Panc1 (cell line): ENCODE measurements around the gene HABP2.

Experiments used
- POLR2AphosphoS5 ChIP-seq: IDR thresholded peaks from 2 replicates; pipeline ENCODE4 v1.6.1; 2012; ENCODE audit warnings: mild to moderate bottlenecking, low read depth, low read length, moderate library complexity
- SIN3A ChIP-seq: IDR thresholded peaks from 2 replicates; pipeline ENCODE4 v1.6.1; 2012; ENCODE audit warnings: low read depth, mild to moderate bottlenecking, low read length, moderate library complexity, borderline replicate concordance; ENCODE audit not compliant: insufficient read depth
- TCF7L2 ChIP-seq: IDR thresholded peaks from 2 replicates; pipeline ENCODE4 v1.6.1; 2011; ENCODE audit warnings: mild to moderate bottlenecking, low read depth, low read length, inconsistent platforms
- TF ChIP-seq, protein P1 (sequence below): fragments of 450-650 bp; IDR thresholded peaks from 2 replicates; pipeline ENCODE4 v1.5.1; 2017; ENCODE audit warnings: mild to moderate bottlenecking

DNA sequence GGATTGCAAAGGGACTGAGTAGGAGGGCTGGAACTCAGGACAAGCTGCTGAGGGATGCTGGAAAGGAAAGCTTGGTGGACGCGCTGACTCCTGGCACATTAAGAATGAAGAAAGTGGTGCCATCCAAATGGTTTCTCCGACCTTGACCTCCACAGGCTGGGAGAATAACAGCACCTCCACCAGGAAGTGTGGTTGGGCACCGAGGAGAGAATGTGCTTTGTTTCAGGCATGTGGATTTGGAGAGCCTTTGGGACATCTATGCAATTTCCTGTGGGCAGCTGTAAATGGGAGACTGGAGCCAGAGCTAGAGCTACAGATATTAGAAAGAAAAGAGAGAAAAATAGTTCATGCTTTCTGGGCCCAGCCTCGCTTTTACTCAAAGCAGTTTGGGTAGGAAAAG is 29.8 kb upstream of the HABP2 start:
- TF ChIP-seq, protein P1, sequence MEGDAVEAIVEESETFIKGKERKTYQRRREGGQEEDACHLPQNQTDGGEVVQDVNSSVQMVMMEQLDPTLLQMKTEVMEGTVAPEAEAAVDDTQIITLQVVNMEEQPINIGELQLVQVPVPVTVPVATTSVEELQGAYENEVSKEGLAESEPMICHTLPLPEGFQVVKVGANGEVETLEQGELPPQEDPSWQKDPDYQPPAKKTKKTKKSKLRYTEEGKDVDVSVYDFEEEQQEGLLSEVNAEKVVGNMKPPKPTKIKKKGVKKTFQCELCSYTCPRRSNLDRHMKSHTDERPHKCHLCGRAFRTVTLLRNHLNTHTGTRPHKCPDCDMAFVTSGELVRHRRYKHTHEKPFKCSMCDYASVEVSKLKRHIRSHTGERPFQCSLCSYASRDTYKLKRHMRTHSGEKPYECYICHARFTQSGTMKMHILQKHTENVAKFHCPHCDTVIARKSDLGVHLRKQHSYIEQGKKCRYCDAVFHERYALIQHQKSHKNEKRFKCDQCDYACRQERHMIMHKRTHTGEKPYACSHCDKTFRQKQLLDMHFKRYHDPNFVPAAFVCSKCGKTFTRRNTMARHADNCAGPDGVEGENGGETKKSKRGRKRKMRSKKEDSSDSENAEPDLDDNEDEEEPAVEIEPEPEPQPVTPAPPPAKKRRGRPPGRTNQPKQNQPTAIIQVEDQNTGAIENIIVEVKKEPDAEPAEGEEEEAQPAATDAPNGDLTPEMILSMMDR: no peak
- TF ChIP-seq POLR2AphosphoS5 (no peak), TCF7L2 (no peak), SIN3A (no peak)
